Spleen (tissue), 11 donors: ENCODE results near the gene UBASH3B. TPM values are rescaled to one million over a fixed set of nuclear protein-coding genes. Genes with fewer than 3 reads are reported as not detected.

Experiments
- DNase-seq: peaks from one replicate; pipeline ENCODE4 v3.0.0-alpha.2; 2020
- H3K27ac ChIP-seq, 8 donors: fragments of 200-600 bp; sonication (generic) in 7 of 8; 1 replicate in 4 of 8; 2 replicates in 4 of 8; pipeline versions ENCODE4 v1.5.0 to v1.8.0; 2016 to 2021; ENCODE audit warnings: inconsistent platforms in 4 of 8, mild to moderate bottlenecking in 4 of 8, moderate library complexity in 1 of 8
- H3K27me3 ChIP-seq, 7 donors: fragments of 200-600 bp; sonication (generic) in 6 of 7; replicated peaks in 1 of 7; 1 replicate in 4 of 7; 2 replicates in 3 of 7; pipeline versions ENCODE4 v1.5.0 to v1.8.0; 2016 to 2021; ENCODE audit warnings: inconsistent platforms in 3 of 7, mild to moderate bottlenecking in 1 of 7
- H3K36me3 ChIP-seq, 6 donors: fragments of 200-600 bp; sonication (generic) in 5 of 6; 1 replicate in 4 of 6; 2 replicates in 2 of 6; pipeline versions ENCODE4 v1.5.0 to v1.8.0; 2016 to 2021; ENCODE audit warnings: inconsistent platforms in 2 of 6
- H3K4me1 ChIP-seq, 6 donors: fragments of 200-600 bp; sonication (generic) in 5 of 6; 1 replicate in 3 of 6; 2 replicates in 3 of 6; pipeline versions ENCODE4 v1.5.0 to v1.8.0; 2016 to 2021; ENCODE audit warnings: inconsistent platforms in 3 of 6
- H3K4me3 ChIP-seq, 8 donors: fragments of 200-600 bp; sonication (generic) in 7 of 8; 1 replicate in 4 of 8; 2 replicates in 4 of 8; pipeline versions ENCODE4 v1.5.0 to v1.8.0; 2016 to 2021; ENCODE audit warnings: inconsistent platforms in 4 of 8, mild to moderate bottlenecking in 4 of 8, moderate library complexity in 2 of 8
- H3K9me3 ChIP-seq, 8 donors: fragments of 200-600 bp; sonication (generic) in 7 of 8; 1 replicate in 4 of 8; 2 replicates in 4 of 8; pipeline versions ENCODE4 v1.5.0 to v1.8.0; 2016 to 2021; ENCODE audit warnings: inconsistent platforms in 4 of 8
- POLR2A ChIP-seq, 3 donors: fragments of 450-650 bp; IDR thresholded peaks; one replicate each; pipeline ENCODE4 v1.5.1; 2017; ENCODE audit warnings: antibody characterized with exemption in 3 of 3, mild to moderate bottlenecking in 1 of 3
- POLR2AphosphoS5 ChIP-seq, 3 donors: sonication (generic); formaldehyde crosslinking; IDR thresholded peaks; one replicate each; pipeline ENCODE4 v1.5.1; 2017; ENCODE audit warnings: antibody characterized with exemption in 3 of 3
- WGBS, 5 donors: extraction: QIAGEN DNeasy Blood & Tissue Kit in 3 of 5; methylation state at CpG; one replicate each; pipeline versions ENCODE4 v1.1.5 to v1.1.7; 2013 to 2018; 5-methylcytosine and 5-hydroxymethylcytosine counted together
- intact Hi-C: fragments of 100-400 bp; cut with DNase I; formaldehyde crosslinking; loops from one replicate; pipeline ENCODE4 v1.15.0; 2023; ENCODE audit warnings: low total_unique reads
- polyA plus RNA-seq, 3 donors: library from polyadenylated mRNA; stranded (reverse); fragments of 200-250 nt; gene quantifications; one replicate each; pipeline ENCODE4 v1.2.1, GENCODE V29; 2013
- total RNA-seq, 7 donors: library from RNA; depleted of rRNA in 3 of 7; stranded (reverse); fragments of >200 nt in 3 of 7; fragmentation: NEBNext Ultra II Directional in 4 of 7; extraction: Animal tissue kit (Norgen Biotek cat#: 25700) in 4 of 7; gene quantifications; one replicate each; pipeline versions ENCODE4 v1.1.0 to v1.2.1, GENCODE V29; 2016 to 2021
- TF ChIP-seq, protein P1 (sequence below), 11 experiments: fragments of 200-600 bp in 7 of 11; fragments of 450-650 bp in 4 of 11; sonication (generic) in 4 of 11; IDR thresholded peaks in 8 of 11; conservative IDR thresholded peaks in 3 of 11; 1 replicate in 7 of 11; 2 replicates in 4 of 11; pipeline versions ENCODE4 v1.4.0 to v1.8.0; 2016 to 2021; ENCODE audit warnings: antibody characterized with exemption in 11 of 11, inconsistent platforms in 4 of 11, mild to moderate bottlenecking in 1 of 11
- donor health status: healthy with polysubstance abuse.
- donor health status: DM: no; HTN: no; CAD: no; lungs with moderate emphysema.
- donor health status: DM: no; HTN: no; CAD: no.
- donor health status: Bipolar disorder and iron deficiency.
- donor health status: healthy.
- donor health status: DM: no; HTN: no; CAD: no.
- donor health status: DM: yes; HTN: yes; CAD: no.

UBASH3B gene
- total and polyA plus RNA-seq, 10 donors, result 4.4 to 190 (median 77.9) TPM

DNA sequence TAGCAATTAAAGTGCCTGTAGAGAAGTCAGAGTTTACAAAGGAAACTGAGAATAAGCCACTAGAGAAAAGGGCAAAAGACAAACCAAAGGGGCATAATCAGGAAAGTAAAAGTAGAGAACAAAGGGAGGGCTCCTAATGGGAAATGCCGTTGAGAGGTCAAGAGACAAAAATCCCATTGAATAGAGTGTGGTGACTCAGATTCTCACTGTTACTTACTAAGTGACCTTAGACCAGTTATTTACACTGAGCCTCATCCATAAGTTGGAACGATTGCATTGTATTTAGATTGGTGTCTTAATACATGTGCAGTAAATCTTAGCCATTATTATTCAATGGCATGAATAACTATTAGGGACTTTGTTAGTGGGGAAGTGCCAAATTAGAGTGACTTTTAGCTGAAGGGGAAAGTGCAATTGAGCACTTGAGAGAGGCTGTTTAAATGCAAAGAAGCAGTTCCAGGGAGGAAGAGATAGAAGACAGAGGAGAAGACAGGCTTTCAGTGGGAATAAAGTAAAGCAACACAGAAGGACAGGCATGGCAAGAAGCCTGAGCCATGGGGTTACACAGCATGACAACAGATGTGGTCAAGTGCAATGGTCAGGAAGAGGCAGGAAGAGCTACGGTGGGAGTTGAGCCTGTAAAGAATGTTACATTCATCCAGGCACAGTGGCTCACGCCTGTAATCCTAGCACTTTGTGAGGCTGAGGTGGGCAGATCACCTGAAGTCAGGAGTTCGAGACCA, 82.6 kb downstream of the UBASH3B start:
- H3K36me3 ChIP-seq, result no peaks in the 10 kb centered on the region
- no peaks in the 10 kb centered on the region for H3K27me3 ChIP-seq
- DNase-seq, result no peak
- TF ChIP-seq, protein P1, sequence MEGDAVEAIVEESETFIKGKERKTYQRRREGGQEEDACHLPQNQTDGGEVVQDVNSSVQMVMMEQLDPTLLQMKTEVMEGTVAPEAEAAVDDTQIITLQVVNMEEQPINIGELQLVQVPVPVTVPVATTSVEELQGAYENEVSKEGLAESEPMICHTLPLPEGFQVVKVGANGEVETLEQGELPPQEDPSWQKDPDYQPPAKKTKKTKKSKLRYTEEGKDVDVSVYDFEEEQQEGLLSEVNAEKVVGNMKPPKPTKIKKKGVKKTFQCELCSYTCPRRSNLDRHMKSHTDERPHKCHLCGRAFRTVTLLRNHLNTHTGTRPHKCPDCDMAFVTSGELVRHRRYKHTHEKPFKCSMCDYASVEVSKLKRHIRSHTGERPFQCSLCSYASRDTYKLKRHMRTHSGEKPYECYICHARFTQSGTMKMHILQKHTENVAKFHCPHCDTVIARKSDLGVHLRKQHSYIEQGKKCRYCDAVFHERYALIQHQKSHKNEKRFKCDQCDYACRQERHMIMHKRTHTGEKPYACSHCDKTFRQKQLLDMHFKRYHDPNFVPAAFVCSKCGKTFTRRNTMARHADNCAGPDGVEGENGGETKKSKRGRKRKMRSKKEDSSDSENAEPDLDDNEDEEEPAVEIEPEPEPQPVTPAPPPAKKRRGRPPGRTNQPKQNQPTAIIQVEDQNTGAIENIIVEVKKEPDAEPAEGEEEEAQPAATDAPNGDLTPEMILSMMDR (IDR thresholded peaks at IDR 0.05 in 8 of 11, conservative IDR thresholded peaks at IDR 0.05 in 3 of 11), result no peak
- no peak for TF ChIP-seq POLR2A (IDR thresholded peaks at IDR 0.05)
- TF ChIP-seq POLR2AphosphoS5 (IDR thresholded peaks at IDR 0.05), result no peak
- H3K4me3 ChIP-seq, result no peak overlapping the region
- H3K9me3 ChIP-seq, result no peaks in the 10 kb centered on the region
- intact Hi-C loops, result no loop called here
- peak overlapping the region in 7 of 8 donors; percentile 13 to 64 (median 55) for H3K27ac ChIP-seq
- H3K4me1 ChIP-seq, result peaks cover 62 to 100% (median 81%) of the 10 kb centered on the region in 6 donors
- WGBS, 5 donors, result 52 to 73% (median 62%) methylated on average over 5 of the region's 5 CpGs

DNA sequence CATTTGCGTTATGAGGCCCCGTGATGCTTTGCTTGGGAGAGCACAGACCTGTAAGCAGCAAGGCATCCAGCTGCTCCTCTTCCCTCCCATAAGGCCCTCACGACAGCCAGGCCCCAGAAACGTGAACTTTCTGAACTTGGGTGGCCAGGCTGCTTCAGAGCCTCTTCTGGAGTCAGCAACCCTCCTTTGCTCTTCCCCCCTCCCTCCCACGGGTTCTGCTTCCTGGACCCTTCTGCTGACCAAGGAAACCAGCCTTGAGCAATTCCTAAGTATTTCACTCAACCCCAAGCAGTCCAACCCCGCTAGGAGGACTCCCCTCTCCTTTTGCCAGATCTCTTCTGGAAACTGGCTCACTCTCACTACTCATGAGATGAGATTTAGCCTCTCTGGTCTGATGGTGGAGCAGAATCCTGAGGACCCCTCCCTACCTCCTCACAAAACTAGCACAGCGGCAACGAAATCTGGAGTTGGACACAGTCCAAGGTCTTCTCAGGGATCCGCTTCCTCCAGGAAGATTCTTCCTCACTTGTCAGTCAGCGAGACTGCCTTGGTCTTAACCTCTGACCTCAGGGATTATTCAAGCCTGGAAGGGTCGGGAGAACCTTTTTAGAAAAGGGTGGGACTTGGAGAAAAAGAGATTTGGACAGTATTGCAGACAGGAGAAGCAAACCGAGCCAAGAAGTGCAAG, 86.2 kb downstream of the UBASH3B start:
- Histone ChIP-seq H3K27me3 (no peaks in the 10 kb centered on the region), H3K9me3 (no peaks in the 10 kb centered on the region), H3K27ac (peak overlapping the region; percentile 48 to 89 (median 80)), H3K4me3 (no peak overlapping the region), H3K36me3 (no peaks in the 10 kb centered on the region), H3K4me1 (peaks cover 60 to 100% (median 85%) of the 10 kb centered on the region in 6 donors)
- no peak for TF ChIP-seq POLR2A (IDR thresholded peaks at IDR 0.05)
- peak in 2 of 3 donors; percentile 62 to 74 for TF ChIP-seq POLR2AphosphoS5 (IDR thresholded peaks at IDR 0.05)
- DNase-seq, result no peak
- WGBS, 5 donors, result 36 to 55% (median 41%) methylated on average over 12 of the region's 12 CpGs
- intact Hi-C loops, result no loop called here

DNA sequence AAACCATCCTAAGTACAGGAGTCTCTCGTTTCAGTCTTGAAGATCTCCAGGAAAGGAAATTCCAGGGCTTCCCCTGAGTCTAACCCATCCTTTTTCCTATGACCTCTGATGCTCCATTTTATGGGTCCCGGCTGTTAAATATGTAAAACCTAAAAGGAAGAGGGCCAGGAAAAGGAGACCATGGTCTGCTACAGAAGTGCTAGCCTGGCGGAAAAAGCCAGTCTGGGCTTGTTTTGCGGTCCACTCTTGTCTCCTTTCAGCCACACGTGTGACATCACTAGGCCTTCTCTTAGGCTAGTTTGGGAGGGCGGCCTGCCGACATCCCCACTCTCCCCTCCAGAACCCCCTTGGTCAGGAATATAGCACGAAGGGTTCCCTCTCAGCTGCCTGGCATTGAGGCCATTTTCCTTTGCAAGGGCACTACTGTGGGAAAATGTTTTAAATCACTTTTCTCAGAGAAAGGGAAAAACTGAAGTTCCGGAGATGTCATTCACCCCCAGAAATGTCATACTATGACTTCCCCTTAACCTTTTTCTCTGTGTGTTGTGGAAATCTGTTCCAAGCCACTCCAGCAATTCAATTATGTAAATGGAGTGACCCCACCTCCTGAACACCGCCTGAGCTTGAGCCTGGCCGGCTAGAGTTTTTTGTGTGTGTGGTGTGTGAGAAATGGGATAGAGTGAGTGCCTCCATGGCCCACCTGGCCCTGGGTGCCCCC, 86.9 kb downstream of the UBASH3B start:
- Histone ChIP-seq H3K27me3 (no peaks in the 10 kb centered on the region), H3K4me3 (no peak overlapping the region), H3K4me1 (peaks cover 63 to 100% (median 85%) of the 10 kb centered on the region in 6 donors), H3K9me3 (no peaks in the 10 kb centered on the region), H3K36me3 (no peaks in the 10 kb centered on the region), H3K27ac (peak overlapping the region; percentile 48 to 89 (median 80))
- 54 to 65% (median 56%) methylated on average over 11 of the region's 11 CpGs for WGBS, 5 donors
- intact Hi-C loops, result no loop called here
- no peak for DNase-seq
- TF ChIP-seq POLR2A (IDR thresholded peaks at IDR 0.05) (no peak), POLR2AphosphoS5 (IDR thresholded peaks at IDR 0.05) (peak in 1 of 3 donors; percentile 16)

DNA sequence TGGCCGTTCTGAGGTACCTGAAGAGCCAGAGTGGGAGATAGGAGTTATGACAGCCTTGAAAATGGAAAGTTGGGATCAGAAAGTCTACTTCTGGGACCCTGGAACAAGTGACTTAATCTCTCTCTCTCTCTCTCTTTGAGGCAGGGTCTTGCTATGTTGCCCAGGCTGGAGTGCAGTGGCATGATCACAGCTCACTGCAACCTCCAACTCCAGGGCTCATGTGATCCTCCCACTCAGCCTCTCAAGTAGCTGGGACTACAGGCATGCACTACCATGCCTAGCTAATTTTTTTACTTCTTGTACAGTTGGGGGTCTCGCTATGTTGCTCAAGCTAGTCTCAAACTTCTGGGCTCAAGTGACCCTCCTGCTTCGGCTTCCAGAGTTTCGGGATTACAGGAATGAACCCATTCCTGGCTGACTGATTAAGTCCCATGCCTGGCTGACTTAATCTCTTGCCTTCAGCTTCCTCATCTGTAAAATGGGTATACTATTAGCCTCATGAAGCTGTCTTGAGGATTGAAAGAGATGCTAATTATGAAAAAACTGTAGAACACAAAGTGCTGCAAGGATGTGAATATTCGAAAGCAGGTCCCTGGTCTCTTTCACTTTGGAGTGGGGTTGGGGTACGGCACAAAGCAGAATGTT, 87.7 kb downstream of the UBASH3B start:
- Histone ChIP-seq H3K9me3 (no peaks in the 10 kb centered on the region), H3K27ac (peak overlapping the region; percentile 31 to 89 (median 80)), H3K4me3 (peak overlapping the region in 1 of 8 donors; percentile 46), H3K36me3 (no peaks in the 10 kb centered on the region), H3K27me3 (no peaks in the 10 kb centered on the region), H3K4me1 (peaks cover 65 to 100% (median 84%) of the 10 kb centered on the region in 6 donors)
- WGBS, 5 donors, result 76 to 81% (median 78%) methylated on average over 6 of the region's 6 CpGs
- intact Hi-C loops, result no loop called here
- TF ChIP-seq, protein P1 (IDR thresholded peaks at IDR 0.05 in 8 of 11, conservative IDR thresholded peaks at IDR 0.05 in 3 of 11), result no peak
- TF ChIP-seq POLR2A (IDR thresholded peaks at IDR 0.05) (no peak), POLR2AphosphoS5 (IDR thresholded peaks at IDR 0.05) (no peak)
- DNase-seq, result no peak
